Duodenal mucosa (tissue), 2 donors: ENCODE data around the gene RAPSN.
A peak's percentile ranks its signal among the peaks of the same experiment; 100 is the strongest.

Experiments used
- H3K27ac ChIP-seq: one replicate; pipeline ENCODE4 v1.7.0; 2013; ENCODE audit warnings: low read depth, low read length
- H3K27me3 ChIP-seq, 2 donors: one replicate each; pipeline ENCODE4 v1.7.0; 2013; ENCODE audit warnings: low read length in 2 of 2, control low read depth in 1 of 2; ENCODE audit not compliant: insufficient read depth in 2 of 2, control insufficient read depth in 1 of 2
- H3K36me3 ChIP-seq, 2 donors: one replicate each; pipeline ENCODE4 v1.7.0; 2013; ENCODE audit warnings: low read length in 2 of 2, control low read depth in 1 of 2; ENCODE audit not compliant: insufficient read depth in 2 of 2, control insufficient read depth in 1 of 2
- H3K4me1 ChIP-seq, 2 donors: one replicate each; pipeline ENCODE4 v1.7.0; 2013; ENCODE audit warnings: low read length in 2 of 2, control low read depth in 1 of 2; ENCODE audit not compliant: insufficient read depth in 2 of 2, control insufficient read depth in 1 of 2
- H3K4me3 ChIP-seq, 2 donors: one replicate each; pipeline ENCODE4 v1.7.0; 2013; ENCODE audit warnings: low read length in 2 of 2, low read depth in 1 of 2
- H3K9ac ChIP-seq, 2 donors: one replicate each; pipeline ENCODE4 v1.7.0; 2013; ENCODE audit warnings: low read length in 2 of 2, low read depth in 1 of 2
- H3K9me3 ChIP-seq, 2 donors: one replicate each; pipeline ENCODE4 v1.7.0; 2013; ENCODE audit warnings: low read length in 2 of 2, control low read depth in 1 of 2; ENCODE audit not compliant: control insufficient read depth in 1 of 2

Gene RAPSN

DNA sequence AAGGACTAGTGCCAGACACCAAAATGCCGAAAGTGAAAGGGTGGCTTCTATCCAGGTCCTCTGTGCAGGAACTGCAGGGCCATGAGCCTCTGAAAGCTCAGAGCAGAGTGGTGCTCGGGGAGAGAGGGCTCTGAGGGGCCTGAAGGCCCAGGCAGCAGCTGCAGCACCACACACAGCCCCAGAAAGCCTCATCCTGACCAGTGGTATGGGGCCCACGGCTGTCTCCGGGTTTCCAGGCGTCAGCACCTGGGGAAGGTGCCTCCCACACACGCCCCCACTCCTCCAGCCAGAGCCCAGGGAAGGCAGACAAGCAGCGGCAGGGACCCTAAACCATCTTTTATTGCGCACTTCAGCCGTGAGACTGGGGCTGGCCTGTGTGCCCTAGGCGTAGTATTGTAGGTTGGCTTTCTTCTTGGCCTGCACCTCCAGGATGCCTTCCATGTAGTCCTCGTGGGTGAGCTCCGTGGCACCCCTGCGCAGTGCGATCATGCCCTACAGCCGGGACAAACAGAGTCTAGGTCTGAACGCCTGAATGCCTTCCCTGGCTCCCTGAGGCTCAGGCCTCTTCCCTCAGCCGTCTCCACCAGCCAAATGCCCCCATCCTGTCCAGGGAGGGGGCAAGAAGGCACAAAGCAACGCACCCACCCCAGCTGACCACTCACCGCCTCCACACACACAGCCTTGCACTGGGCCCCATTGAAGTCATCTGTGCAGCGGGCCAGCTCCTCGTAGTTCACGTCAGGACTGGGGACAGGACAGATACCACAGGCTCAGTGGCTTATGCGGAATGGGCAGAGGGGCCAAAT, 30.3 kb downstream of the RAPSN start:
- Histone ChIP-seq H3K4me3 (no peak overlapping the region), H3K36me3 (peaks cover 32 to 73% of the 10 kb centered on the region in 2 donors), H3K9me3 (no peaks in the 10 kb centered on the region), H3K9ac (no peak overlapping the region), H3K4me1 (peaks cover 7% of the 10 kb centered on the region in 2 donors), H3K27me3 (no peaks in the 10 kb centered on the region), H3K27ac (no peak overlapping the region)

DNA sequence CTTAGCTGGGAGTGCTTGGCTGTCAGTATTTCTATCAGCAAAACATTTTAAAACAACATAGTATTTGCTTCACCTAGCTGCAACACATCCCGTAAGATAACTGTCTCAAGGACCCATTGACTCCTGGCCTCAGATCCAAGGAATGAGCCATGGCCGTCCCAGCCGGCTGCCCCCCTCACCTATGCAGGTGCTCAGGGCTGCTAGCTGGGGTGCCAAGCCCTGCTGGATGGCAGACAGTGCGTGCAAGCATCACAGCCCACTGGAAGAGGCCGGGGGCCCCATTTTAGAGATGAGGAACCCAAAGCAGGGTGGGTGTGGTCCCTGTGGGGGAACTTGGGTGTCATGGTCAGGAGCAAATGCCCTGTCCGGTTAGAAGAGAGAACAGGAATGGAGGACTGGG, 31.2 kb downstream of the RAPSN start:
- Histone ChIP-seq H3K9me3 (no peaks in the 10 kb centered on the region), H3K4me3 (no peak overlapping the region), H3K4me1 (peaks cover 7% of the 10 kb centered on the region in 2 donors), H3K27ac (no peak overlapping the region), H3K9ac (no peak overlapping the region), H3K36me3 (peaks cover 28 to 69% of the 10 kb centered on the region in 2 donors), H3K27me3 (no peaks in the 10 kb centered on the region)

DNA sequence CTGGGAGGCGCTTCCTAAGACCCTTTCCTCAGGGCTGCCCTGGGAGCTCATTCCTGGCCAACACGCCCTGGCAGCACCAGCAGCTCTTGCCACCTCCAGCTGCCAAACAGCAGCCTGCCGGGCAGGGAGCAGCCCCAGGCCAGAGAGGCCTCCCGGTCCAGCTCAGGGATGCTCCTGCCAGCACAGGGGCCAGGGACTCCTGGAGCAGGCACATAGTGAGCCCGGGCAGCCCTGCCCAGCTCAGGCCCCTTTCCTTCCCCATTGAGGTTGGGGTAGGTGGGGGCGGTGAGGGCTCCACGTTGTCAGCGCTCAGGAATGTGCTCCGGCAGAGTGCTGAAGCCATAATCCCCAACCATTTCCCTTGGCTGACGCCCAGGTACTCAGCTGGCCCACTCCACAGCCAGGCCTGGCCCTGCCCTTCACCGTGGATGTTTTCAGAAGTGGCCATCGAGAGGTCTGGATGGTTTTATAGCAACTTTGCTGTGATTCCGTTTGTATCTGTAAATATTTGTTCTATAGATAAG, 32.9 kb downstream of the RAPSN start:
- peak overlapping the region; percentile 30 for H3K27ac ChIP-seq
- H3K36me3 ChIP-seq: peaks cover 23 to 58% of the 10 kb centered on the region in 2 donors
- H3K9ac ChIP-seq: peak overlapping the region in 1 of 2 donors; percentile 18
- no peaks in the 10 kb centered on the region for H3K27me3 ChIP-seq
- H3K4me1 ChIP-seq: peaks cover 7% of the 10 kb centered on the region in 2 donors
- no peak overlapping the region for H3K4me3 ChIP-seq
- H3K9me3 ChIP-seq: no peaks in the 10 kb centered on the region

DNA sequence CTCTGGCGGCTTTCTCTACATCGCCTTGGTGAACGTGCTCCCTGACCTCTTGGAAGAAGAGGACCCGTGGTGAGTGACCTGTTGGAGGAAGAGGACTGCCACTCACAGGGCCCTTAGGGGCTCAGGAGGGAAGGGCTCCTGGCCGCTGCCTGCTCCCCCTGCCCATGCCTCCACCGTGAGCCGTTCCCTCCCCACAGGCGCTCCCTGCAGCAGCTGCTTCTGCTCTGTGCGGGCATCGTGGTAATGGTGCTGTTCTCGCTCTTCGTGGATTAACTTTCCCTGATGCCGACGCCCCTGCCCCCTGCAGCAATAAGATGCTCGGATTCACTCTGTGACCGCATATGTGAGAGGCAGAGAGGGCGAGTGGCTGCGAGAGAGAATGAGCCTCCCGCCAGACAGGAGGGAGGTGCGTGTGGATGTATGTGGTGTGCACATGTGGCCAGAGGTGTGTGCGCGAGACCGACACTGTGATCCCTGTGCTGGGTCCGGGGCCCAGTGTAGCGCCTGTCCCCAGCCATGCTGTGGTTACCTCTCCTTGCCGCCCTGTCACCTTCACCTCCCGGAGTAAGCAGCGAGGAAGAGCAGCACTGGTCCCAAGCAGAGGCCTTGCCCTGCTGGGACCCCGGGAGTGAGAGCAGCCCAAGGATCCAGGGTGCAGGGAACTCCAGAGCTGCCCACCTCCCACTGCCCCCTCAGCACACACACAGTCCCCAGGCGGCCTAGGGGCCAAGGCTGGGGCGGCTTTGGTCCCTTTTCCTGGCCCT, 33.7 kb downstream of the RAPSN start:
- no peaks in the 10 kb centered on the region for H3K27me3 ChIP-seq
- no peaks in the 10 kb centered on the region for H3K9me3 ChIP-seq
- H3K27ac ChIP-seq: peak overlapping the region; percentile 30
- H3K36me3 ChIP-seq: peaks cover 18 to 51% of the 10 kb centered on the region in 2 donors
- no peak overlapping the region for H3K4me3 ChIP-seq
- H3K4me1 ChIP-seq: peaks cover 7% of the 10 kb centered on the region in 2 donors
- H3K9ac ChIP-seq: peak overlapping the region in 1 of 2 donors; percentile 18

DNA sequence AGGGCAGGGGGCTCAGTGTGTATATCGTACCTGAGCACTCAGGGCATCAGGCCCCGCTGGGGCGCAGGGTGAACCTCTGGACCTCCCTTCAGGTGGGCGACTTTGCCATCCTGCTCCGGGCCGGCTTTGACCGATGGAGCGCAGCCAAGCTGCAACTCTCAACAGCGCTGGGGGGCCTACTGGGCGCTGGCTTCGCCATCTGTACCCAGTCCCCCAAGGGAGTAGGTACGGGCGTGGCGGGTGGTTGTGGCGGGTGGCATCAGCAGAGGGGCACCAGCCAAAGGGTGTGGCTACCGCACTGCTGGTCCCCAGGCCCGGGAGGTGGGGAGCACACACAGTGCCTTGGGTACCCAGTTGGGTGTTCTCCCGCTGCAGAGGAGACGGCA, 34.3 kb downstream of the RAPSN start:
- Histone ChIP-seq H3K4me3 (no peak overlapping the region), H3K4me1 (peaks cover 8 to 9% of the 10 kb centered on the region in 2 donors), H3K9ac (no peak overlapping the region), H3K36me3 (peaks cover 13 to 45% of the 10 kb centered on the region in 2 donors), H3K27me3 (no peaks in the 10 kb centered on the region), H3K9me3 (no peaks in the 10 kb centered on the region), H3K27ac (no peak overlapping the region)

DNA sequence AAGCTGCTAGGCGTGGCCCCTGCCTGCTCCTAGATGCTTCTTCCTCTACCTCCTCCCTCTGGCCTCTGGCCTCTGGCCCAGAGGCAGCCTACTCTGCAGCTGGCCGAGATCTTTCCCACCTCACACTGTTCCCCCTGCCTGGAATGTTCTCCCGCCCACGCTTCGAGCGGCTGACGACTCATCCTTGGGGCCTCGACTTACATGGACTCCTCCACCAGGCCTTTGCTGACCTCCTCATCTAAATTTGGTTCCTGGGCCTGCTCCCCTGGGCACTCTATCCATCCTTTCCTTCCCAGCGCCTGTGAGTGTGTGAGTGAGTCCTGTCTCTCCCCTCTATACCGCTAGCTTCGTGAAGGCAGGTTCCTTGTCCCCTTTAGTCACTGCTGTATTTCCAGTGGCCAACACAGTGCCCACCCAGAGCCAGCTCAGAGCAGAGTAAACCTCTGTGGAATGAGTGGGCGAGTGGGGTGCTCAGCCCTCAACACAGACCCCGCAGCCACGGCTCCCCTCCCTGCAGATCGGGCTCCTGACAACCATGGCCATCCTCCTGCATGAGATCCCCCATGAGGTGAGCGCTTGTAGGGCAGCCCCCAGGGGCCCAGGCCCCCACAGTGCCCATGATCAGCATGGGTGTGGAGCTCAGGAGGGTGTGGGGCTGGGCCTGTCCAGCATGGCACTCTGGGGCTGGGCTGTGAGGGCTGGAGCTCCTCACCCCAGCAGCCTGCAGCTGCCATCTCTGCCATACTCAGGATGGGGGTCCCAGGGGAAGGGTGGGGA, 34.8 kb downstream of the RAPSN start:
- Histone ChIP-seq H3K27ac (no peak overlapping the region), H3K4me3 (no peak overlapping the region), H3K36me3 (peaks cover 9 to 42% of the 10 kb centered on the region in 2 donors), H3K27me3 (no peaks in the 10 kb centered on the region), H3K9ac (no peak overlapping the region), H3K4me1 (peaks cover 14 to 15% of the 10 kb centered on the region in 2 donors), H3K9me3 (no peaks in the 10 kb centered on the region)

DNA sequence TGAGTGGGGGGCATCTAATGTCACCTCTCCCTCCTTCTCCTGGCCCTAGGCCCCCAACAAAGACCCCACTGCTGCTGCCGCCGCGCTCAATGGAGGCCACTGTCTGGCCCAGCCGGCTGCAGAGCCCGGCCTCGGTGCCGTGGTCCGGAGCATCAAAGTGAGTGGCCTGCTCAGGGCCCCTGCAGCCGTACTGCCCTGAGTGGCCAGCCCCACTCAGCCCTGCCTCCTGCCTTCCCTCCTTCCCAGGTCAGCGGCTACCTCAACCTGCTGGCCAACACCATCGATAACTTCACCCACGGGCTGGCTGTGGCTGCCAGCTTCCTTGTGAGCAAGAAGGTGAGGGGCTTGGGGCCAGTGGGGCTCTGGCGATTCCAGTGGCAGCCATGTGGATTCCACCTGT, 35.6 kb downstream of the RAPSN start:
- H3K36me3 ChIP-seq: peaks cover 2 to 34% of the 10 kb centered on the region in 2 donors

DNA sequence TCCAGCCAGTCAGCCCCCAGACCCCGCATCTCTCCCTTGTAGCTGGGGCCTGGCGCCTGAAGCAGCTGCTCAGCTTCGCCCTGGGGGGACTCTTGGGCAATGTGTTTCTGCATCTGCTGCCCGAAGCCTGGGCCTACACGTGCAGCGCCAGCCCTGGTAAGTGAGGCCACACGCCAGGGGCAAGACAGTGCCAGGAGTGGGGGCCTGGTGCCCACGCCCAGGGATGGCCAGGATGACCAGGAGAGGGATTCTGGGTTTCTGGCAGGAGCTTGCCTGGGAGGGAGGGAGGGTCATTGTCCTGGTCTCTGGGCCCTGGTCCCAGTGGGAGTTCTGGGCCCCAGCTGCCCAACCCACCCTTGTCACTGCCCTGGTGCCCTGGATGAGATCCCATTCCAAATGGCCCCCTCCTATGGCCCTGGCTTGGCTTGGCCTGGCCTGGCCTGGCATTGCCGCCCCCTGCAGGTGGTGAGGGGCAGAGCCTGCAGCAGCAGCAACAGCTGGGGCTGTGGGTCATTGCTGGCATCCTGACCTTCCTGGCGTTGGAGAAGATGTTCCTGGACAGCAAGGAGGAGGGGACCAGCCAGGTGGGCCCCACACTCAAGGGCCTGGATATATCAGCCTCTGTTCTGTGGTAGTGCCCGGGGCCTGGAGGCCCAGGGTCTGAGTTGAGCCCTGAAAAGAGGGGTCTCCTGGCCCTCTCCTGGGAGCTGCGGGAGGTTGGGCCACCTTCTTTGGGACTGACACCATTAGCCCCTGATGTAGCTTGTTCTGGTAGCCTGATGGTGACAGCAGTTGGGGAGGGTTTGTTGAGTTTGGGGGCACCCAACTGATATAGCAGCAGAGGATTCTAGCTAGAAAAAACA, 36.8 kb downstream of the RAPSN start:
- Histone ChIP-seq H3K36me3 (peaks cover 0 to 24% of the 10 kb centered on the region in 2 donors), H3K9ac (no peak overlapping the region), H3K4me3 (no peak overlapping the region), H3K4me1 (peaks cover 25 to 27% of the 10 kb centered on the region in 2 donors), H3K27me3 (no peaks in the 10 kb centered on the region), H3K9me3 (no peaks in the 10 kb centered on the region), H3K27ac (no peak overlapping the region)

More for the DNA sequence above, 35.6 kb downstream of the RAPSN start:
- no peaks in the 10 kb centered on the region for H3K27me3 ChIP-seq
- no peak overlapping the region for H3K27ac ChIP-seq
- H3K9me3 ChIP-seq: no peaks in the 10 kb centered on the region
- H3K9ac ChIP-seq: no peak overlapping the region
- H3K4me3 ChIP-seq: no peak overlapping the region
- peaks cover 18 to 19% of the 10 kb centered on the region in 2 donors for H3K4me1 ChIP-seq
